22Rv1 (cell line): Measurements from ENCODE around the gene ARID4A.
"Not testable (repeated sequence)": the region's sequence is repeated elsewhere in the genome, so short reads cannot be mapped to it uniquely, and the experiment has no call there.

ENCODE experiments used
- ZFX ChIP-seq: fragments of 450-650 bp; IDR thresholded peaks from 2 replicates; pipeline ENCODE4 v1.6.1; 2017; ENCODE audit warnings: antibody characterized with exemption, borderline replicate concordance
- TF ChIP-seq, protein P1 (sequence below): fragments of 450-650 bp; IDR thresholded peaks from 2 replicates; pipeline ENCODE4 v1.5.1; 2017; ENCODE audit warnings: mild to moderate bottlenecking

DNA sequence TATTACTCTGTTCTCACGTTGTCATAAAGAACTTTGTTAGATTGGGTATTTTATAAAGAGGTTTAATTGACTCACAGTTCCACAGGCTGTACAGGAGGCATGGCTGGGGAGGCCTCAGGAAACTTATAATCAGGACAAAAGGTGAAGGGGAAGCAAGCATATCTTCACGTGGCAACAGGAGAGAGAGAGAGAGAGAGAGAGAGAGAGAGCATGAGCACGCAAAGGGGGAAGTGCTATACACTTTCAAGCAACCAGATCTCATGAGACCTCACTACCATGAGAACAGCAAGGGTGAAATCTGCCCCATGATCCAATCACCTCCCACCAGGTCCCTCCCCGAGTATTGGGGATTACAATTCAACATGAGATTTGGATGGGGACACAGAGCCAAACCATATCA lies 41.3 kb downstream of the ARID4A start:
- TF ChIP-seq, protein P1, sequence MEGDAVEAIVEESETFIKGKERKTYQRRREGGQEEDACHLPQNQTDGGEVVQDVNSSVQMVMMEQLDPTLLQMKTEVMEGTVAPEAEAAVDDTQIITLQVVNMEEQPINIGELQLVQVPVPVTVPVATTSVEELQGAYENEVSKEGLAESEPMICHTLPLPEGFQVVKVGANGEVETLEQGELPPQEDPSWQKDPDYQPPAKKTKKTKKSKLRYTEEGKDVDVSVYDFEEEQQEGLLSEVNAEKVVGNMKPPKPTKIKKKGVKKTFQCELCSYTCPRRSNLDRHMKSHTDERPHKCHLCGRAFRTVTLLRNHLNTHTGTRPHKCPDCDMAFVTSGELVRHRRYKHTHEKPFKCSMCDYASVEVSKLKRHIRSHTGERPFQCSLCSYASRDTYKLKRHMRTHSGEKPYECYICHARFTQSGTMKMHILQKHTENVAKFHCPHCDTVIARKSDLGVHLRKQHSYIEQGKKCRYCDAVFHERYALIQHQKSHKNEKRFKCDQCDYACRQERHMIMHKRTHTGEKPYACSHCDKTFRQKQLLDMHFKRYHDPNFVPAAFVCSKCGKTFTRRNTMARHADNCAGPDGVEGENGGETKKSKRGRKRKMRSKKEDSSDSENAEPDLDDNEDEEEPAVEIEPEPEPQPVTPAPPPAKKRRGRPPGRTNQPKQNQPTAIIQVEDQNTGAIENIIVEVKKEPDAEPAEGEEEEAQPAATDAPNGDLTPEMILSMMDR: not testable (repeated sequence)
- not testable (repeated sequence) for TF ChIP-seq ZFX
